Body of pancreas (tissue), 4 donors: Measurements from ENCODE around the gene TP53BP1.

Source experiments
- CTCF ChIP-seq, 7 experiments: fragments of 450-650 bp in 4 of 7; fragments of 200-600 bp in 3 of 7; sonication (generic) in 3 of 7; IDR thresholded peaks; one replicate each; pipeline ENCODE4 v1.5.1; 2016 to 2019; ENCODE audit warnings: antibody characterized with exemption in 7 of 7
- POLR2A ChIP-seq, 3 donors: fragments of 450-650 bp; IDR thresholded peaks; one replicate each; pipeline ENCODE4 v1.6.1; 2016; ENCODE audit warnings: antibody characterized with exemption in 3 of 3, mild to moderate bottlenecking in 2 of 3

- TF ChIP-seq POLR2A (IDR thresholded peaks at IDR 0.05): no peak
- no peak for TF ChIP-seq CTCF (IDR thresholded peaks at IDR 0.05)
Measured at GRCh38 chr15:43414196-43414595, 78.8 kb downstream of the TP53BP1 start.
